ENCODE measurements around the gene DGKA. TPM values are rescaled to one million over a fixed set of nuclear protein-coding genes. Genes with fewer than 3 reads are reported as not detected.

DGKA gene
- total RNA-seq, 1 experiment from 2014 or later = 25.9 TPM

DNA sequence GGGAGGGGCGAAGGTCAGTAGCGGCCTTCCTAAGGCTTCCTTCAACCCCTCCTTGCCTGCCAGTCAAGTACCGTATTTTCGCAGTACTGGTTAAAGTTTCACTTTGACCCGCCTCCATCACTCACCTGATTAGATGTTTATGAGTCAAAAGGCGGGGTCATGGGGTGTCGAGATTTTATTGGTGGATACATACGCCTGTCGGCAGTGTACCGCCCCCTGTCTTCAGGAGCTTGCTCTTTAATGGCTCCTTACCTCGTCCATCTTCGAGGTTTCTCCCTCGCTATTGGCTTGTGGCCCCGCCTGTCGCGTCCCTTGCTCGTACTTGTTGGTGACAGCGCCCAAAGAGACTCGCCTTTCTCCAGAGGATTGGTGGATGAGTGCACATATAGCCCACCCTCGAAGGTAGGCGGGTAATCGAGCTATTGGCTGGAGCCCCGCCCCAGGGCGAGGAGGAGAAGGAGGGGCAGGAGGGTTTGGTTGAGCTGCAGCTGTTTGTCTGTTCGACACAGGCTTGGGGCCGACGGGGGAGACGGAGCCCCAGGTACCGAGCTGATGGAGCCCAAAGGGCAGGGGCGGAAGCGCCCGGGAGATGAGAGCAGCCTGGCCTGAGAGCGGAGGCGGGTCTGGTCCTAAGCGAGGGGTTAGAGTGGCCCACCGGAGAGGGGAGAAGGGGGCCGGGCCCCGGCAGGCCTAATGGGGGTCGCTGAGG lies 42.8 kb downstream of the DGKA start, which contains the start of gene RAB5B:
Gene RAB5B, plus strand, starts transcription at position 480 of the 709 bp plus-strand sequence. CDS start 12,883 bp downstream, outside the sequence.
- Histone ChIP-seq H2BK5ac (ENCODE audit: insufficient read length, low read length) (no peak within 1 kb of the TSS), H3K4me2 (ENCODE audit: insufficient read depth, insufficient read length, low read length) (peak within 1 kb of the TSS; percentile 71), H2BK12ac (ENCODE audit: insufficient read length, low read depth, low read length) (no peak within 1 kb of the TSS), H3K14ac (ENCODE audit: insufficient read depth, low read length) (0 out of 2 replicates have a peak within 1 kb of the TSS, but pooled peaks have one; percentile 43), H3K79me2 (ENCODE audit: insufficient read depth, low read length) (peaks cover 14% of the 10 kb centered on the region; the same call in 1 of the 2 replicates), H4K91ac (ENCODE audit: insufficient read length, low read depth, low read length) (no peak within 1 kb of the TSS), H3K9ac (ENCODE audit: extremely low read depth, insufficient read length, low read length) (peak within 1 kb of the TSS; percentile 76), H4K5ac (ENCODE audit: insufficient read length, low read depth, low read length) (no peak within 1 kb of the TSS), H3K56ac (ENCODE audit: insufficient read length, low read depth, low read length) (no peak within 1 kb of the TSS), H3K79me1 (ENCODE audit: insufficient read depth, low read depth, low read length, poor library complexity, severe bottlenecking) (peaks cover 3% of the 10 kb centered on the region), H3K9me3 (ENCODE audit: control insufficient read depth, low read depth, low read length) (no peaks in the 10 kb centered on the region), H2BK15ac (ENCODE audit: low read depth, low read length) (no peak within 1 kb of the TSS), H3K27ac (ENCODE audit: insufficient read length, low read depth, low read length) (peak within 1 kb of the TSS; percentile 5), H3T11ph (ENCODE audit: low read length) (no peak within 1 kb of the TSS), H3K4me1 (ENCODE audit: insufficient read depth, low read length) (no peaks in the 10 kb centered on the region; the same call in 1 of the 2 replicates), H3K18ac (ENCODE audit: insufficient read length, low read depth, low read length) (no peak within 1 kb of the TSS), H3K27me3 (ENCODE audit: insufficient read depth, low read length) (no peaks in the 10 kb centered on the region), H3K23ac (ENCODE audit: insufficient read length, low read depth, low read length) (no peak within 1 kb of the TSS), H3K23me2 (ENCODE audit: insufficient read length, low read depth, low read length, poor library complexity, severe bottlenecking) (peaks cover 6% of the 10 kb centered on the region), H2BK120ac (ENCODE audit: low read depth, low read length, poor library complexity, severe bottlenecking) (no peak within 1 kb of the TSS), H3K4ac (ENCODE audit: low read depth, low read length) (no peak within 1 kb of the TSS), H2AK5ac (ENCODE audit: insufficient read length, low read length) (no peak within 1 kb of the TSS), H4K20me1 (ENCODE audit: control insufficient read depth, insufficient read depth, insufficient read length) (no peaks in the 10 kb centered on the region), H4K8ac (replicated peaks; ENCODE audit: insufficient read length, low read depth, low read length) (no peak within 1 kb of the TSS), H2AFZ (ENCODE audit: low read length) (no peak within 1 kb of the TSS), H2BK20ac (ENCODE audit: low read depth, low read length, poor library complexity, severe bottlenecking) (no peak within 1 kb of the TSS)
- H3K36me3 Mint-ChIP-seq (ENCODE audit: insufficient read depth in 1 of 3, low read depth in 3 of 3) = peaks cover 15 to 49% (median 45%) of the 10 kb centered on the region in 3 experiments; a peak in 6 of 7 replicates
- no peak within 1 kb of the TSS for H3K4me3 Mint-ChIP-seq
- H3K4me1 Mint-ChIP-seq = peaks cover 6 to 8% of the 10 kb centered on the region in 2 experiments; a peak in 2 of 4 replicates
- no peaks in the 10 kb centered on the region for H3K27me3 Mint-ChIP-seq (ENCODE audit: low read depth)
- no CpG with 5 or more reads among the region's 39 CpGs for WGBS (ENCODE audit: extremely low coverage, insufficient read length, low lambda C conversion rate)
- TF ChIP-seq, protein P1, sequence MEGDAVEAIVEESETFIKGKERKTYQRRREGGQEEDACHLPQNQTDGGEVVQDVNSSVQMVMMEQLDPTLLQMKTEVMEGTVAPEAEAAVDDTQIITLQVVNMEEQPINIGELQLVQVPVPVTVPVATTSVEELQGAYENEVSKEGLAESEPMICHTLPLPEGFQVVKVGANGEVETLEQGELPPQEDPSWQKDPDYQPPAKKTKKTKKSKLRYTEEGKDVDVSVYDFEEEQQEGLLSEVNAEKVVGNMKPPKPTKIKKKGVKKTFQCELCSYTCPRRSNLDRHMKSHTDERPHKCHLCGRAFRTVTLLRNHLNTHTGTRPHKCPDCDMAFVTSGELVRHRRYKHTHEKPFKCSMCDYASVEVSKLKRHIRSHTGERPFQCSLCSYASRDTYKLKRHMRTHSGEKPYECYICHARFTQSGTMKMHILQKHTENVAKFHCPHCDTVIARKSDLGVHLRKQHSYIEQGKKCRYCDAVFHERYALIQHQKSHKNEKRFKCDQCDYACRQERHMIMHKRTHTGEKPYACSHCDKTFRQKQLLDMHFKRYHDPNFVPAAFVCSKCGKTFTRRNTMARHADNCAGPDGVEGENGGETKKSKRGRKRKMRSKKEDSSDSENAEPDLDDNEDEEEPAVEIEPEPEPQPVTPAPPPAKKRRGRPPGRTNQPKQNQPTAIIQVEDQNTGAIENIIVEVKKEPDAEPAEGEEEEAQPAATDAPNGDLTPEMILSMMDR (conservative IDR thresholded peaks at IDR 0.05) = no peak
- DNase-seq = peak; percentile 100
- H3K27ac Mint-ChIP-seq = no peak within 1 kb of the TSS
- H3K9me3 Mint-ChIP-seq = no peaks in the 10 kb centered on the region

Data from H9 (cell line).